Subcutaneous adipose tissue (tissue), 4 donors: Measurements from ENCODE around the gene CD99L2. TPM values are rescaled to one million over a fixed set of nuclear protein-coding genes. Genes with fewer than 3 reads are reported as not detected.

Source experiments
- CTCF ChIP-seq: fragments of 450-650 bp; IDR thresholded peaks from one replicate; pipeline ENCODE4 v1.5.1; 2016; ENCODE audit warnings: low read depth, mild to moderate bottlenecking, control low read depth, antibody characterized with exemption, moderate library complexity
- total RNA-seq, 4 donors: library from RNA; depleted of rRNA; stranded (reverse); fragments of >200 nt; gene quantifications; one replicate each; pipeline ENCODE4 v1.1.0, GENCODE V29; 2016

Gene CD99L2
- total RNA-seq, 4 donors from 2014 or later = 38.6 to 88.1 (median 72.9) TPM

DNA sequence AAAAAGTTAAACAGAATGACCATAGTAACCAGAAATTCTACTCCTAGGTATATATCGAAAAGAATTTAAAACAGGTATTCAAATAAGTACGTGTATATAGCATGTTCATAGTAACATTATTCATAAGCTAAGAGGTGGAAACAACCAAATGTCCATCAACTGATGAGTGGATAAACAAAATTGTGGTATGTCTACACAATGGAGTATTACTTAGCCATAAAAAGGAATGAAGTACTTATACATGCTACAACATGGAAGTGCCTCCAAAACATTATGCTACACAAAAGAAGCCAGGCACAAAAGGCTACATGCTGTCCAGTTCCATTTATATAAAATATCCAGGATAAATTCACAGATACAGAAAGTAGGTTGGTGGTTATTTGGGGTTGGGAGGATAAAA, 76.5 kb downstream of the CD99L2 start:
- no peak for TF ChIP-seq CTCF

DNA sequence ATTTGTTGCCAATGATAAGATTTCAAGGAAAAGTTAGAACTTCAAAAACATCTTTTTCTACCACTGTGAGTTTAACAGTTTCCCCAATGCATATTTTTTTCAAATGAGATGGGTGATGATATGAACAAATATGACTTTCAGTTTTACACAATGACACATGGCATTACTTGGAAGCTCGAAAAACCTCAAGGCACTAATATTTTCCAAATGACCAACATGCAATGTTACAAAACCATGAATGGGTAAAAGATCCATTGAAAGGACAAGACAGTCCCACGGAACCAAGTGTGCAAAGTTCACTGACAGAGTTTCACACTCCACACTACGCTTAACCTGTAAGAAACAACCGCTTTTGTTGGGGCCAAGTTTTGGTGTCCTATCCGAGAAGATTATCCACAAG, 84.5 kb downstream of the CD99L2 start:
- TF ChIP-seq CTCF = no peak

- no peak for TF ChIP-seq CTCF
Measured at GRCh38 chrX:150806827-150807226, 91.6 kb downstream of the CD99L2 start.

- no peak for TF ChIP-seq CTCF
Measured at GRCh38 chrX:150805736-150806135, 92.7 kb downstream of the CD99L2 start.

- TF ChIP-seq CTCF = no peak
Measured at GRCh38 chrX:150792949-150793527, 105.4 kb downstream of the CD99L2 start.

GRCh38 chrX:150790021-150790420, 108.4 kb downstream of the CD99L2 start:
- TF ChIP-seq CTCF = no peak

GRCh38 chrX:150781677-150782076, 116.8 kb downstream of the CD99L2 start:
- no peak for TF ChIP-seq CTCF
